HG02763 (cell line): ENCODE results near the gene SOD2.
A peak's percentile ranks its signal among the peaks of the same experiment; 100 is the strongest.
"Not testable (repeated sequence)": the region's sequence is repeated elsewhere in the genome, so short reads cannot be mapped to it uniquely, and the experiment has no call there.

Experiments used
- ATAC-seq: cut with Tn5 transposase; IDR thresholded peaks from one replicate; pipeline ENCODE4 v1.9.1; 2021; ENCODE audit warnings: mild to moderate bottlenecking, moderate library complexity; ENCODE audit not compliant: unreplicated experiment

Gene SOD2

DNA sequence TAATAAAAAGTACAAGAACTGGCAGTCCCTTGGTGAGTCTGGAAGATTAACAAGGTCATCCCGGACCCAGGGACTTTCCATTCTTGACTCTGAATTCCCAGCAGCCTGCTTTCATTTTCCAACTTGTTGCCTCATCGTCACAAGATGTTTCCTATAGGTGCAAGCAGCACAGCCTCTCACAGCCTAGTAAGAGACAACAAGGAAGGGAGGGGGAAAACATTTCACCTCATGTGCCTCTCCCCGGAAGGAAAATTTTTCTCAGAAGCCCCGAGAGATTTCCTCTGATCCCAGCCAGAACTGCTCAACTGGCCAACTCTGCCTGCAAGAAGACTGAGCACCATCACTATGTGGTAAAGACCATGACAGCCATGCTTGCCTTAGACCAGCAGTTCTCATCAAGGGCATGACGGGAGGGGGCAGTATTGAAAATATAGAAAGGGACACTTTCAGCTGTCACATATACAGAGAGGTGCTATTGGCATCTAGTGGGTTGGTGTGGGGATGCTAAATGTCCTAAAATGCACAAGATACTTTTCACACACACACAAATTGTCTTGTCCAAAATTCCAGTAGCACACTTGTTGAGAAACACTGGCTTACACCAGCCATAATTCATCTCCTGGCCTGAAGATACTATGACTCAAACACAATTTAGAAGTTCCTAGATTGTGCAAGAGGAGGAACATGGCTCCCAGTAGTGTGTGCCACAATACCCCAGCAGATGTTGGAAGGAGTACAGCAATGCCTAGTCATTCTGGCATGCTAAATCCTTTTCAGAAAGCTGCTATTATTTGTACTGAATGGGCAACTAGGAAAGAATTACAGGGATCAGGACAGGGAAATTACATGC, 23.4 kb upstream of the SOD2 start:
- ATAC-seq: no peak

DNA sequence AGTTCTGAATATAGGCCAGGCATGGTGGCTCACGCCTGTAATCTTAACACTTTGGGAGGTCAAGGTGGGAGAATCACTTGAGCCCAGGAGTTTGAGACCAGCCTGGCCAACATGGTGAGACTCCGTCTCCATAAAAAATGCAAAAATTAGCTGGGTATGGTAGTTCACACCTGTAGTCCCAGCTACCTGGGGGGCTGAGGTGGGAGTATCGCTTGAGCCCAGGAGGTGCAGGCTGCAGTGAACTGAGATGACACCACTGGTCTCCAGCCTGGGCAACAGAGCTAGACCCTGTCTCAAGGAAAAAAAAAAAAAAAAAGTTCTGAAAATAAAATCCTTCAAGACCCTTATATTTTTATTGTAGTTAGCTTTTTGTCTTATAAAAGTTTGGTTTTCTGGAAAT, 22.6 kb upstream of the SOD2 start:
- ATAC-seq: no peak

DNA sequence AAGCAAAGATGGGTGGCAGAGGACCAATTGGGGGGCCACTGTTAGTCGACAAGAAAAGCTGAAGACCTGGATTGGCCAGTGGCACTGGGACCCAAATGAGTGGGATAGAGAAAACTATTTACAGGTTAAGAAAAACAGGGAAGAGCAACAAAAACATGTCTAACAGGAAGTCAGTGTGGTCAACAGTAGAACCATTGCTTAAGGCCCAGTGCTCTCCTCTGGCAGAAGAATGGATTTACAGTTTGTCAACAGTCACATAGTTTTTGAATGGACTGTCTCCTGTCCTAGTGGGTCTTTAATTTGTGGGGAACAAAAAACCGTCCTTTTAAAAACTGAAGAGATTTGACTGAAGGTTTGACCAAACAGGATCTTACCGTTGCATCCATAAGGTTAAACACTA, 22.1 kb upstream of the SOD2 start:
- ATAC-seq: no peak

DNA sequence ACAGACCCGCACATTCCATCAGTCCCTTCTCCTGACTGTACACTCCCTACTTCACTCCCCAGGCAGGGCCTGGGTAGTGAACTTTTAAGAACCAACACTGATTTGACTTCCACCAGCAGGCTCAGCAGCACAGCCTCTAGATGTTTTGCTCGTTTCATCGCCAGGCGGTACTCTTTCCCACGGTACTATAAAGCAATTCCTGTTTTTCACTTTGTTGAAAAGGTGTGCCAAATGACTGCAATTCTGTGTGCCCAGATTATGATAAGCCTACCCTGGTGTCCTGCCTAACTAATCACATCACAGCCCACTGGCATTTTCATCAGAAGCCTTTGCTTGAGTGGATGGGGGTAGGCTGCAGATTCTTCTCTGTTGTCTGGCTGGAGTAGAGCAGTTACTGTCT, 21.4 kb upstream of the SOD2 start:
- ATAC-seq: no peak

DNA sequence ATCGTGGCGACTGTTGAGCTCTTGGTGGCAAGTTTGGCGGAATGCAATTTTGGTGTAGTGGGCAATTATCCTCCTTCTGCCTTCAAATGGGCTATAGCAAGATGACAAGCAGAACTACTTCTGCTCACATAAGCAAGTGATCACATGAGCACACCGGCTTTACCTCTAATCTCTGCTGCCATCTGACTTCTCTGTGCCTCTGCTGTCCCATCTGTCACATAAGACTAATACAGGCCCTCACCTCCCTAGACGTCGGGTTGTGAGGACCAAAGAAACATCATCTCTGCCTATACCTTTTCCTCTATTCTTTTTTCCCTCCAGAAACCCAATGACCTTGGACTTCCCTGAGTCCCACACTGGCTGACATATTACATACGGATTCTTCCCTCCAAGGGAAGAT, 20.9 kb upstream of the SOD2 start:
- ATAC-seq: no peak

DNA sequence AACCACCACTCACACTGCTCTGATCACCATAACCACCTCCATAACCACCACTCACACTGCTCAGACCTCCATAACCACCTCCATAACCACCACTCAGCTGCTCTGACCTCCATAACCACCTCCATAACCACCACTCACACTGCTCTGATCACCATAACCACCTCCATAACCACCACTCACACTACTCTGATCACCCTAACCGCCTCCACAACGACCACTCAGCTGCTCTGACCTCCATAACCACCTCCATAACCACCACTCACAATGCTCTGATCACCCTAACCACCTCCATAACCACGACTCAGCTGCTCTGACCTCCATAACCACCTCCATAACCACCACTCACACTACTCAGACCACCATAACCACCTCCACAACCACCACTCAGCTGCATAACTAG, 19.3 kb upstream of the SOD2 start:
- ATAC-seq: not testable (repeated sequence)

DNA sequence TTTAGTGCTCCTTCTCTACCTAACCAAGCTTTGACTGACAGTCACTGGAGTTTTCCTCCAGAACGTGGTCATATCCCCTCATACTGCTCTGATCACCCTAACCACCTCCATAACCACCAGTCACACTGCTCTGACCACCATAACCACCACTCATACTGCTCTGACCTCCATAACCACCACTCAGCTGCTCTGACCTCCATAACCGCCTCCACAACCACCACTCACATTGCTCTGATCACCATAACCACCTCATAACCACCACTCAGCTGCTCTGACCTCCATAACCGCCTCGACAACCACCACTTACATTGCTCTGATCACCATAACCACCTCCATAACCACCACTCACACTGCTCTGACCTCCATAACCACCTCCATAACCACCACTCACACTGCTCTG, 17.6 kb upstream of the SOD2 start:
- not testable (repeated sequence) for ATAC-seq

DNA sequence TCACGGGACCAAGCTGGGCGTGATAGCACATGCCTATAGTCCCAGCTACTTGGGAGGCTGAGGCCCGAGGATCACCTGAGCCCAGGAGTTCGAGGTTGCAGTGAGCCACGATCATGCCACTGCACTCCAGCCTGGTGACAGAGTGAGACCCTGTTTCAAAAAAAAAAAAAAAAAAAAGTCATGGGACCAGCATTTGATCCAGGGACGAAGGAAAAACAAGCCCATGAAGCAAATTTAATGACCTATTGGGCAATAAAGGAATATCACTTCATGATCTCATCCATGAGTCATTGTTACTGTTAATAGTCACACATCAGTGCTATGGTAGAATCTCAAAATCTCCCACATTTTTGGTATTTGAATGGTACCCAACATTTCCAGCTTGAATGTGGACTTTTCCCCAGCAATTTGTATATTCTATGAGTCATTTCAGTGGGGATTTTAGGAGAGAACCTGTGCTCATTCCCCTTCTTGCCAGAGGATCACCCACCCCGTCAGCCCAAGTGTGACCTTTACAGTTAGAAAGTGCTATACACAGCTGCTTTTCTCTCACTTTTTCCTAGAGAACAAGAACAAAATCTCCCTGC, 8.5 kb upstream of the SOD2 start:
- no peak for ATAC-seq

DNA sequence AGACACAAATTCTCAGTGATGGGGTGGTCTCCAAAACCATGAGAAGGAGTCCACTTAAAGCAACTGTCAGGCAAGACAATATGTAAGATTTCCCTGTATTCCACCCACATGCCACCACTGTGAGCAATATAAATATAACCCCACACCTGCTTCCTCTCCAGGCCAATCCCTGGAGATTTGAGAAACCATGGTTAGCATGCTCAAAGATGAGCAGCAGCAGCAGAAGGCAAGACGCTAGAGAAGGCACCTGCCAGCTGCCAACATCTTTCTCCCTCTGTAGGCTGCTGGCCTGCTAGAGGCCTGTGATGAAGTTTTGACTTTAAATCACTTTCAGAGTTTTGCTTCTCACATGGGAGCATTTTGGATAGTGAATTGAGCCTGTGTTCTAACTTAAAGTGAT, 7.9 kb upstream of the SOD2 start:
- no peak for ATAC-seq

DNA sequence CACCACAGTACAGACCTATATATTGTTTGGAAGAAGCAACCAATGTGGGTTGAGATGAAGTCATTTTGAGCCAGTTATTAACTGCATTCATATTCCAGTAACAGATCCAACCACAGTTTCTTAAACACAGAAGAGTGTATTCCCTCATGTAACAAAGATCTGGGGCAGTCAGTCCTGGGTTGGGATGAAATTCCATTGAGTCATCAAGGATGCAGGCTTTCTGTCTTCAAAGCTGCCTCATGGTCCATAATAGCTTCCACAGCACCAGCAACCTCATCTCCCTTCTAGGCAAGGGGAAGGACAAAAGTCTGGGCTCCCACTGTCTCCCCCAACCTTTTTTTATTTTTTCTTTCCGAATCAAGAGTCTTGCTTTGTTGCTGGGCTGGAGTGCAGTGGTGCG, 2.9 kb upstream of the SOD2 start:
- ATAC-seq: no peak

DNA sequence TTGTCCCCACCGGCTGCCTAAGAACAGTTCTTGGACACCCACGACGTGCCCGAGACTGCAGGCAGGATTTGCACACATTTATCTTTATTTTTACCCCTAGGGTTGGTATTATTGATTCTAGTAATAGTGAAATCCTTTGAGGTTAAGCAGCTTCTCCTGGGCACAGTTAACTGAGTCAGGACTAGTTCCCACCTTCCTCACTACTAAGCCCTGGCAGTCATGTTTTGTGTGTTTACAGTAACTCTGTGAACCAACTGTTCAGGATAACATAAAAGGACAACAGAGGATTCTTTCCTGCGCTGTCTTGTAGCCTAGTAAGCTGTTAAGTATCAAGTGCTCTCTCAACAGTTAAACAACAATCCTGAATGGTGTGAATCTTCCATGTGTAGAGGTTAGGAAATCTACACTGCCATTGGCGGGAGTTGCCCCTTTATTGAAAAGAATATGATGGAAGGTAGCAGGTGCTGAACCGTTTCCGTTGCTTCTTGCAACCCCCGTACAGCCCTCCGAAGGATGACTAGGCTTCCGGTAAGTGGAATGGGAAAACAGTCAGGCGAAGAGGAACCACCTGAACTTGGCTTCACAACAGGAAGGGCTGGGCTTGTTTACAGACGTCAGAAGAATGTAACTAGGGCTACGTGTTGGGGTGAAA, 979 bp upstream of the SOD2 start:
- ATAC-seq: no peak

DNA sequence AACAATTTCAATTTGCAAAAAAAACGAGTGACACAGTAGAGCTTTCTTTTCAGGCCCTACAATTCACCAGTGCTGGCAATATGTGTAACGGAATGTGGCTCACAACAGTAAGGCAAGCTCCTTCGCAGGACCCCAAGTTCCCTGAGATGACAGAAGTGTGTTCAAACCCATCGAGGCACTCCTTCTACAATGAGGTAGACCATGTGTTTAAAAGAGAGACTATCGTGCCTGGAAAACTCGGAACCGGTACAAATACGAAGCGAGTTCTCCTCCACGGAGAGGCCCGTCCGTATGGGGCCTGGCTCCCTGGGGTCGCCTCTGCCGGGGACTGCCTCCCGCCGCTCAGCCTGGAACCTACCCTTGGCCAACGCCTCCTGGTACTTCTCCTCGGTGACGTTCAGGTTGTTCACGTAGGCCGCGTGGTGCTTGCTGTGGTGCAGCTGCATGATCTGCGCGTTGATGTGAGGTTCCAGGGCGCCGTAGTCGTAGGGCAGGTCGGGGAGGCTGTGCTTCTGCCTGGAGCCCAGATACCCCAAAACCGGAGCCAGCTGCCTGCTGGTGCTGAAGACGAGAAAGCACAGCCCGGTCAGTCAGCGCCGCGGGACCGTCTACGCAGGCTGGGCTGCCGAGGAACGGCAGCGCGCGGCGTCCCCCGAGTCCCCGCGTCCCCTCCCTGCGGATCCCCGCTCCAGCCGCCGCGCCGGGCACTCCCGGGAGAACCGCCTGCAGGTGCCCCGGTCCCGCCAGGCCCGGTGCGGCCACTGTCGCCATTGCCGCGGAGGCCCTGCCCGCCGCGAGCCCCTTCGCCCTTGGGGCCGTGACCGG, 526 bp downstream of the SOD2 start:
- peak; percentile 28 for ATAC-seq

DNA sequence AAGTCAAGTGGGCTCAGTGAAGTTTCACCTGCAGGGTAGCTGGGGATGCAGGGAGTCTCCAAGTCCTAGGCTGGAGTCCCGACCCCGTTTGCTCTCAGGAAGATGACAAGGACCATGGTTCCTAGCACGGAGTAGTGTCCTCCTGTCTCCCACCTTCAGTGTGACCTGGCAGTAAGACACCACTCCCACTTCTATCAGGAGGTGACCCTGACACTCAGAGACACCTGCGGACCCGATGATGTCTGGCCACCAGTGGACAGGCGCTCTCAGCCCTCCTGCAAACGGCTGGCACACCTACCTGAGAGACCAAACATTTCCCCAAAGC, 1.1 kb downstream of the SOD2 start:
- ATAC-seq: no peak

DNA sequence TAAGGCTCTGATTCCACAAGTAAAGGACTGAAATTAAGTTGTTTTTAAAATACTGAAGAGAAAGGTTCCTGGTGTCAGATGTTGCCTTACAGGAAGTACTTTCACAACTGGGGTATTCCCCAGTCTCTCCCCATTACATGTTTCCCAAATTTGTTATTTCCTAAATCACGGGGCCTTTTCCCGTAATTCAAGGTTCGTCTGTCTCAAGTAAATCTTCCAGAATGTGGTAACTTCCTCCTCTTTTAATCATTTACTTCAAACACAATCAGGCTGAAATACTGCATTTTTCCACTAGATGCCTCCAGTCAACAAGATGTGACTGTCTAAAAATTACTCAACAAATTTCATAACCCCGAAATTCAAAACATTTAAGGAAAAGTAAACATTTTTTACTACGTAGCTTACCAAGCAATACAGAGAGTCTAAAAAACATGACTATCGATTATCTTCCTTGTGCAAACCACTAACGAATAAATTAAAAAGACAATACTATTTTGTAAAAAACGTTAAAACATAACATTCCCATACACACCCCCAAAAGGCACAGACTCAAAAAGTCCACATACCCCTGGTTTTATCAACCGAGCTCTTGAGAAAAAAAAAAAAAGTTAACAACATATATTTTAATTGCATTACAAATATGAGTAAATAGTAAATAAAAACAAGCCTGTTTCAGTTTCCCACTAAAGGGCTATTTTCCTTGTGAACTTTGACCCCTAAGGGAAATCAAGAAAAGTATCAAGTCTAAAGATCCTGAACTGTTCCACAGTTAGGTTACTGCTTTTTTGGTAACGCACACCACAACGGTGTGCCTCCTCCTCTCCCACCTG, 1.7 kb downstream of the SOD2 start:
- no peak for ATAC-seq

DNA sequence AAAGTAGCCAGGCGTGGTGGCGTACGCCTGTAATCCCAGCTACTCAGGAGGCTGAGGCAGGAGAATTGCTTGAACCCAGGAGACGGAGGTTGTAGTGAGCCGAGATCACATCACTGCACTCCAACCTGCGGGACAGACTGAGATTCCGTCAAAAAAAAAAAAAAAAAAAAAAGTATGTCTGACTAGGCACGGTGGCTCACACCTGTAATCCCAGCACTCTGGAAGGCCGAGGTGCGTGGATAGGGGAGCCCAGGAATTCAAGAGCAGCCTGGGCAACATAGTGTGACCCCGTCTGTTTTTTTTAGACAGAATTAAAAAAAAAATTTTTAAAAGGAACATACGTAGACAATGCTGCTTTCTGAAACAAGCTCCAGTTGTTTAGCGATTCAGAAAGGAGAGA, 2.9 kb downstream of the SOD2 start:
- ATAC-seq: not testable (repeated sequence)

DNA sequence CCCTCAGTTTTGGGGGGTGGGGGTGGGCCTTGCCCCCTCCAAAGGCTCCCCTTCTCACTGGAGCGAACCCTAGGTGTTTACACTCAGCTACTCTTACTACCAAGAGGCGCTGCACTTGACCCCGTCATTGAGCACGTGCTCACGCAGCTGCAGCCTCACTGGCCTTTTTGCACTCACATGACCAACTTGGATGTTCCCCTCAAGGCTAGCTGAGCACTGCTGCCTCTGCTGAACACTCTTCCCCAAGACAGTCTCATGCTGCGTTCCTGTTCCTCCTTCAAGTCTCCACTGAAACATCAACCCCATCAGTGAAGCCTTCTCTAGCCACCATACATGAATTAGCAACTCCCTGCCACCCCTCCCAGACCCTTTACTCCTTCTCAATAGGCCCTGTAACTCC, 4.0 kb downstream of the SOD2 start:
- ATAC-seq: no peak

DNA sequence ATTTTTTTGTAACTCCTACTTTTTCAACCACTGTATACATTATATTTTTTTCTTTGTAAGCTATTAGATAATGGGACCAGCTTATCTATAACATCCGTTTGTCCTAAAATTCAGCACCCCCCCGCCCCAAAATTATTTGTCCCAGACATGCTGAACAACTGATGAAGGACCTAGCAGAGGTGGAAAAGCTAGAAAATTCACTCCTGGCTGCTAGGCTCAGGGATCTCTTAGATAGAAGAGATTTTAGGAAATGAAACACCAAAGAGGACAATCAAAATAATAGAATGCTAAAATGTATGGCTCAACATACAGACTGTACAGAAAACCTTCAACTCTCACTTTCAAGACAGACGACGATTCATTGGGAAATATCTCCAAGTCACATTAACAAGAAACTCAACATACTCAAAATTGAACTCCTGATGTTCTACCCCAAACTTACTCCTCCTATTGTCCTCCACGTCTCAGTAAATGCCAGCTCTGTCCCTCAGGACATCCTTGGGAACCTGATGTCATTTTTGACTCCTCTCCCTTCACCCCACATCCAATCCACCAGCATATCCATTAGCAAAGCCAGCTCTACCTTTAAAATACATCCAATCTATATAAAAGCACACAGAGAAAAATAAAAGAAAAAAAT, 4.7 kb downstream of the SOD2 start:
- ATAC-seq: no peak

DNA sequence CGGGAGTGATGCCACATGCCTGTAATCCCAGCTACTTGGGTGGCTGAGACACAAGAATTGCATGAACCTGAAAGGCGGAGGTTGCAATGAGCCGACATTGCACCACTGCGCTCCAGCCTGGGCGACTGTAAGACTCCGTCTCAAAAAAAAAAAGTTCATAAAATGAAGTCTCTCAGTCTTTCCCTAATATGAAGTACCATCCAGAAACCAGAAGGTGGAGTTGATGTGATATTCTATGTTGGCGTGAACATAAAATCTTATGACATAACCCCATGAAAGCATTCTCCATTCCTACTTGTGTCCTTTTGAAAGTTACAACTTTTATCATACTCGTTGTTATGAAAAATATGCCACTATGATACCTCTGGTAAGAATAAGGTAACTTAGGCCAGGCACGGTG, 5.7 kb downstream of the SOD2 start:
- no peak for ATAC-seq

DNA sequence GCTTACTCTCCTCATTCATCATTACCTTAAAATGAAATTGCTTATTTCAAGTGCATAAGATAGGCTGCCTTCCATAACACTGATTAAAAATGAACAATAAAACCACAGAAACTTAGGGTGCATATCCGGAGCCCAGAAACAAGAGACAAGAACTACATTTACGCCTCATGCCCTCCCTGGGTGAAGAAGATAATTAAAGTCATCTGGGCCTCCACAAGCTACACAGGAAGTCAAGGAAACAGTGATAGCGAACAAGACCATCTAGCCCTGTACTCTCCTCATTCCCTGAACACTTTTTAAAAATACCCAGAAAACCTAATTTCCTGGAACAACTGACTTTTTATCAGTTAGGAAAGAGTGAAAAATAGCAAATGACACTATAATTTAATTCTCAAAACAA, 6.3 kb downstream of the SOD2 start:
- no peak for ATAC-seq

DNA sequence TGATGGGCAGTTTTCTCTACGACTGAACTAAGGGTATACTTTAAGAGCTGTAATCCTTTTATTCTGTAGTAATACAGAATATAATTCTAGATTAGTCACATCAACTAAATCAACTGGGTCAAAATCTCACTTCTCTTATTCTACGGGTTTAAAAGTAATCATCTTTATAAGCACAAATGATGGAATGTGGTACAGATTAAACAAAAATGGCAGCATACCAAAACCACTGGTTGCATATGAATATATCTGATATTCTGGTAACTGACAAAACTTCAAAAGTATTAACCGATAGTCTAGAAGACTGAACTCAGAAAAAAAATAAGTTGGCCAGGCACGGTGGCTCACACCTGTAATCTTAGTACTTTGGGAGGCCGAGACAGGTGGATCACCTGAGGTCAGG, 7.0 kb downstream of the SOD2 start:
- ATAC-seq: no peak
